Measurements from ENCODE around the gene INA.

DNA sequence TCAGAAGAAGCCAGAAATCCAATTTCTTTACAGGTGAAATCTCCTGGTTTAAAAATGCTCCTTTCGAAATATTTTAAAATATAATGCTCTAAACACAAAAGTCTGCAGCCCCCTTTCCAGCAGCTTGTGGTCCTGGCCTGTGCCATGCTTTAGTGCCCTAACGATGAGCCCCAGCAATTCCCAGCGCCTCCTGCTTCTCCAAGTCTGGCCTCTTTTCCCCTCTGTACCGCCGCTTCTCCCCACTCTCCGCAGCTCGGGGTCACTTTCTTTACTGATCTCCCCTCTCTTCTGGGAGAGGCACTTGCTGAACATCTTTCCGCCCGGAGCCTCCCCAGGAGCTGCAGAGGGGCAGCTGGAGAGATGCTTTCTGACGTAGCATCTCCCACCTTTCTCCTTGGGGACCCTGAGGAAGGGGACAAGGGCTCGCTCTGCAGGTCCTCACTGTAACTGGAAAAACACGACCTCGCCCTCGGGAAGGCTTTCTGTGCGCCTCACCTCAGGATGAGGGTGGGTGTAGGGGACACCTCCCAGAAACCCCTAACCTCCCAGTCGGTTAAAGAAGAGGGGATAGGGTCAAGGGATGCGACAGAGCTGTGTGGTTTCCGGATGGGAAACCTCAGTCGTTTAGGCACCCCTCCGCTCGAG is 565 bp upstream of the INA start:
- TF ChIP-seq CTCF (conservative IDR thresholded peaks at IDR 0.05): no peak
- TF ChIP-seq EZH2 (IDR thresholded peaks at IDR 0.05; ENCODE audit: low read depth): no peak

Measured in PC-9 (cell line).